NK-92 (cell line): ENCODE measurements around the gene MCU.

Experiments used
- DNase-seq: peaks from one replicate; lab custom pipeline; 2025; ENCODE audit not compliant: unreplicated experiment; lab: John Stamatoyannopoulos, UW

Gene MCU

GRCh38 chr10:72935361-72935760, 243.4 kb downstream of the MCU start:
- DNase-seq = no peak
